Body of pancreas (tissue), 4 donors: ENCODE data around the gene PDHB. TPM values are rescaled to one million over a fixed set of nuclear protein-coding genes. Genes with fewer than 3 reads are reported as not detected.

Source experiments
- ATAC-seq: fragments of 150-250 bp; one replicate; pipeline ENCODE4 v1.9.1; 2016
- DNase-seq, 4 donors: peaks; one replicate each; pipeline ENCODE4 v3.0.0-alpha.2; 2019
- H3K27ac ChIP-seq, 4 donors: fragments of 200-600 bp; sonication (generic); 1 replicate in 3 of 4; 2 replicates in 1 of 4; pipeline versions ENCODE4 v1.5.1 to v1.6.1; 2016 to 2019; ENCODE audit warnings: mild to moderate bottlenecking in 1 of 4, mixed read lengths in 1 of 4, moderate library complexity in 1 of 4
- H3K27me3 ChIP-seq, 2 donors: fragments of 200-600 bp; sonication (generic); one replicate each; pipeline ENCODE4 v1.6.0; 2016; ENCODE audit warnings: mild to moderate bottlenecking in 1 of 2
- H3K36me3 ChIP-seq, 2 donors: fragments of 200-600 bp; sonication (generic); replicated peaks in 1 of 2; 2 replicates each; pipeline ENCODE4 v1.5.1; 2016; ENCODE audit warnings: low read depth in 2 of 2; ENCODE audit not compliant: insufficient read depth in 1 of 2
- H3K4me1 ChIP-seq: fragments of 200-600 bp; sonication (generic); one replicate; pipeline ENCODE4 v1.6.0; 2016
- H3K4me3 ChIP-seq, 2 donors: fragments of 200-600 bp; sonication (generic); 1 replicate in 1 of 2; 2 replicates in 1 of 2; pipeline ENCODE4 v1.5.1; 2016 to 2019
- H3K9me3 ChIP-seq, 3 donors: fragments of 200-600 bp; sonication (generic); 1 replicate in 2 of 3; 2 replicates in 1 of 3; pipeline ENCODE4 v1.5.1; 2016
- CTCF ChIP-seq, 7 experiments: fragments of 450-650 bp in 4 of 7; fragments of 200-600 bp in 3 of 7; sonication (generic) in 3 of 7; IDR thresholded peaks; one replicate each; pipeline ENCODE4 v1.5.1; 2016 to 2019; ENCODE audit warnings: antibody characterized with exemption in 7 of 7
- POLR2A ChIP-seq, 3 donors: fragments of 450-650 bp; IDR thresholded peaks; one replicate each; pipeline ENCODE4 v1.6.1; 2016; ENCODE audit warnings: antibody characterized with exemption in 3 of 3, mild to moderate bottlenecking in 2 of 3
- WGBS, 2 donors: methylation state at CpG; one replicate each; pipeline ENCODE4 v1.1.5; 2017; 5-methylcytosine and 5-hydroxymethylcytosine counted together
- intact Hi-C: fragments of 100-400 bp; cut with DNase I; formaldehyde crosslinking; loops from one replicate; pipeline ENCODE4 v1.15.1; 2023
- total RNA-seq, 2 donors: library from RNA; depleted of rRNA; stranded (reverse); fragments of >200 nt; gene quantifications; one replicate each; pipeline ENCODE4 v1.1.0, GENCODE V29; 2016

PDHB gene
- total RNA-seq, result 10 to 100 TPM; 23.4 to 32.7 TPM

GRCh38 chr3:58433400-58434167 lies at the start of gene PDHB:
TSS of gene PDHB (minus strand) at chr3:58433832. CDS start at chr3:58433809, 23 bp downstream.
- intact Hi-C loops, result no loop called here
- no peaks in the 10 kb centered on the region for H3K27me3 ChIP-seq
- H3K9me3 ChIP-seq, result no peaks in the 10 kb centered on the region
- H3K4me3 ChIP-seq, result peak within 1 kb of the TSS; percentile 49 to 85
- peak within 1 kb of the TSS; percentile 83 to 93 (median 86) for H3K27ac ChIP-seq
- WGBS, 2 donors, result 0 to 1% methylated on average over 5 to 59 of the region's 67 CpGs
- TF ChIP-seq POLR2A (IDR thresholded peaks at IDR 0.05) (peak; percentile 58 to 91 (median 84)), CTCF (IDR thresholded peaks at IDR 0.05) (no peak)
- peak; percentile 96 for ATAC-seq
- peak; percentile 88 to 93 (median 92) for DNase-seq
- H3K36me3 ChIP-seq, result peaks cover 0 to 25% of the 10 kb centered on the region in 2 donors
- peaks cover 20% of the 10 kb centered on the region for H3K4me1 ChIP-seq

GRCh38 chr3:58482917-58483636 lies 49.4 kb upstream of the PDHB start:
- ATAC-seq, result no peak
- H3K27me3 ChIP-seq, result no peaks in the 10 kb centered on the region
- peaks cover 12% of the 10 kb centered on the region for H3K4me1 ChIP-seq
- H3K27ac ChIP-seq, result no peak overlapping the region
- no peaks in the 10 kb centered on the region for H3K36me3 ChIP-seq
- no peak overlapping the region for H3K4me3 ChIP-seq
- DNase-seq, result no peak
- TF ChIP-seq POLR2A (IDR thresholded peaks at IDR 0.05) (no peak), CTCF (IDR thresholded peaks at IDR 0.05) (no peak)
- 43 to 46% methylated on average over 8 of the region's 8 CpGs for WGBS, 2 donors
- intact Hi-C loops, result no loop called here
- H3K9me3 ChIP-seq, result no peaks in the 10 kb centered on the region

GRCh38 chr3:58480309-58480708 lies 46.7 kb upstream of the PDHB start:
- no peaks in the 10 kb centered on the region for H3K4me1 ChIP-seq
- H3K27ac ChIP-seq, result no peak overlapping the region
- ATAC-seq (no peak), DNase-seq (no peak)
- no peaks in the 10 kb centered on the region for H3K36me3 ChIP-seq
- H3K9me3 ChIP-seq, result no peaks in the 10 kb centered on the region
- no peak for TF ChIP-seq CTCF (IDR thresholded peaks at IDR 0.05)
- no peak for TF ChIP-seq POLR2A (IDR thresholded peaks at IDR 0.05)
- intact Hi-C loops, result no loop called here
- H3K27me3 ChIP-seq, result no peaks in the 10 kb centered on the region
- WGBS, 2 donors, result 89 to 91% methylated on average over 2 of the region's 2 CpGs
- H3K4me3 ChIP-seq, result no peak overlapping the region

- Histone ChIP-seq H3K27ac (no peak overlapping the region), H3K27me3 (no peaks in the 10 kb centered on the region), H3K9me3 (no peaks in the 10 kb centered on the region), H3K4me1 (no peaks in the 10 kb centered on the region), H3K36me3 (no peaks in the 10 kb centered on the region), H3K4me3 (no peak overlapping the region)
- no peak for TF ChIP-seq POLR2A (IDR thresholded peaks at IDR 0.05)
- no peak for TF ChIP-seq CTCF (IDR thresholded peaks at IDR 0.05)
- 80 to 91% methylated on average over 2 of the region's 2 CpGs for whole genome bisulfite sequencing, 2 donors
- DNase-seq (no peak), ATAC-seq (no peak)
- intact Hi-C loops, result no loop called here
Observed at GRCh38 chr3:58478781-58479180, 45.1 kb upstream of the PDHB start.
